ENCODE data around the gene EPC1. TPM values are rescaled to one million over a fixed set of nuclear protein-coding genes. Genes with fewer than 3 reads are reported as not detected.

The EPC1 gene
- total and polyA plus RNA-seq, 9 of the 15 experiments (the other 6 are each of a cell fraction or from before 2014, with no cell fraction given) = 7.0 to 43.6 (median 16.1) TPM

GRCh38 chr10:32347363-32348022 is 535 bp upstream of the EPC1 start (continued):
- TF ChIP-seq HNRNPLL (IDR thresholded peaks at IDR 0.05; ENCODE audit: low read depth, low read length, poor library complexity, severe bottlenecking) (no peak), ZNF143 (CRISPR knock-in tag; IDR thresholded peaks at IDR 0.05) (no peak), ZKSCAN8 (CRISPR knock-in tag; IDR thresholded peaks at IDR 0.05) (peak; percentile 8; the same call in 1 of the 2 replicates), SOX6 (IDR thresholded peaks at IDR 0.05) (no peak), ZBED1 (IDR thresholded peaks at IDR 0.05) (no peak), SMAD4 (CRISPR knock-in tag; conservative IDR thresholded peaks at IDR 0.05) (peak; percentile 33; the same call in 1 of the 2 replicates), STAT5B (CRISPR knock-in tag; IDR thresholded peaks at IDR 0.05) (no peak), PHF20 (IDR thresholded peaks at IDR 0.05; ENCODE audit: partially characterized antibody) (no peak), STAT5A (IDR thresholded peaks at IDR 0.05; ENCODE audit: borderline replicate concordance, low read length) (no peak), HDAC6 (IDR thresholded peaks at IDR 0.05; ENCODE audit: low read depth, low read length) (no peak), NCOA1 (IDR thresholded peaks at IDR 0.05; ENCODE audit: low read depth) (no peak), L3MBTL2 (IDR thresholded peaks at IDR 0.05) (peak; percentile 11; the same call in 1 of the 2 replicates), GTF2A2 (tag; IDR thresholded peaks at IDR 0.05) (no peak), RBBP5 (IDR thresholded peaks at IDR 0.05; ENCODE audit: borderline replicate concordance, insufficient read depth, low read length, poor library complexity, severe bottlenecking) (peak; percentile 78), ZNF696 (CRISPR knock-in tag; conservative IDR thresholded peaks at IDR 0.05) (no peak), HDAC8 (tag; IDR thresholded peaks at IDR 0.05) (no peak), POLR2H (tag; IDR thresholded peaks at IDR 0.05; ENCODE audit: low read depth) (no peak), SLC30A9 (CRISPR knock-in tag; IDR thresholded peaks at IDR 0.05) (no peak), ESRRA (IDR thresholded peaks at IDR 0.05; ENCODE audit: borderline replicate concordance, low read depth) (no peak), TOE1 (IDR thresholded peaks at IDR 0.05; ENCODE audit: borderline replicate concordance) (no peak), TOE1 (CRISPR knock-in tag; IDR thresholded peaks at IDR 0.05; ENCODE audit: borderline replicate concordance, low read depth) (no peak), EGR1 (conservative IDR thresholded peaks at IDR 0.05) (peak; percentile 87), KAT2B (IDR thresholded peaks at IDR 0.05; ENCODE audit: low read depth, low read length) (no peak), NR4A1 (CRISPR knock-in tag; IDR thresholded peaks at IDR 0.05) (no peak), NR4A1 (tag; IDR thresholded peaks at IDR 0.05) (no peak), ZNF717 (CRISPR knock-in tag; IDR thresholded peaks at IDR 0.05) (no peak), CREB1 (IDR thresholded peaks at IDR 0.05) (0 out of 2 replicates have a peak, but pooled peaks have one; percentile 26), CREB1 (CRISPR knock-in tag; IDR thresholded peaks at IDR 0.05) (no peak), NONO (IDR thresholded peaks at IDR 0.05; ENCODE audit: low read depth in 2 of 2, low read length in 1 of 2) (0 out of 4 replicates have a peak, but pooled peaks of 1 of the 2 experiments have one; percentile 40)
- TF ChIP-seq, protein P1, sequence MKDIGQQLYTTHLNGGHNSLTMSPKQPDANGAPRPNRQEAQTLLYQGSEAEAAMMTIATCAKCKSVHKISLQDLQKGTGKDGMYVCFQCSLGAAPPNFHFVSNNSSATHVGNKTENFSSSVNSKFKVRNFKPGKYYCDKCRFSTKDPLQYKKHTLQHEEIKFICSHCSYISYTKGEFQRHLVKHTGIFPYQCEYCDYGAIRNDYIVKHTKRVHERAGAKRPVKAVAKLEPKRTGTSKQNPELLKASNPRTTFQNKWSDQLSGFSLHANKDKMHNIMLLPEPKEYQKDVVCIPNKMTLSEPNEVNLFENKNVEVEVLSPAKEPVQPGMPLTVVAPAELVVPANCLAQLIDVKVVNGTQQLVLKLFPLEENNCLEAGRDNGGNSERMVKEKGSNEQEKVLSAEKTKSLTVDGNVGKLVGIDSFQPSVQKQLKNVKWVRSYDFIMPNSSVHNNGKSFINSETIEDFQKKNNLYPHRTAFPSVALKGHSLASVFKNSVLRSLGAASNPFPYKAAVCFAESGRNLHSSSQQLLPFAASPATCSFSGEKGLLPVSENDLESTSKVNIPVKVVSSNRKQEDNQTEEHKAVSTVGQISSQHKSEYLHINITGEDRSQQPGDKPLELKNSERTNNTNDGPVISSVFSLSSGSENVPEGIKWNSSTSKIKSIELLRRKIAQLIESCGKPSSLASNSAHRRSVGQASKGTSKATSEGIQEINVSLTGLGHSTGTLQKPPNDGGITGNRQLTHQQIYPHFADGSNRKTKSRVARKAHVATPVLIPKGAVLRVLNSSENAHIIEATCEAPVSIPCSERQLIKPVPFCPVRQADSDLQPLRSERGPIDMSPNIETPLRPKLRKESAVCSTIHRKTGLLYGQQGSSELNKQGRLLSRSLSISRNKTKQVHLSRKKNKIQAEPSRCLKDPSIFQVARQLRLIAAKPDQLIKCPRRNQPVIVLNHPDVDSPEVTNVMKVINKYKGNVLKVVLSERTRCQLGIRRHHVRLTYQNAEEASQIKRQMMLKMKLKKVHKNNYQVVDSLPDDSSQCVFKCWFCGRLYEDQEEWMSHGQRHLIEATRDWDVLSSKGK (CRISPR knock-in tag; IDR thresholded peaks at IDR 0.05) = no peak

Measured in K562 (cell line).